GM19043 (cell line): ENCODE data around the gene BACH2.
A peak's percentile ranks its signal among the peaks of the same experiment; 100 is the strongest.

Experiments used
- ATAC-seq: cut with Tn5 transposase; IDR thresholded peaks from one replicate; pipeline ENCODE4 v1.9.1; 2021; ENCODE audit warnings: low read depth; ENCODE audit not compliant: unreplicated experiment

BACH2 gene

DNA sequence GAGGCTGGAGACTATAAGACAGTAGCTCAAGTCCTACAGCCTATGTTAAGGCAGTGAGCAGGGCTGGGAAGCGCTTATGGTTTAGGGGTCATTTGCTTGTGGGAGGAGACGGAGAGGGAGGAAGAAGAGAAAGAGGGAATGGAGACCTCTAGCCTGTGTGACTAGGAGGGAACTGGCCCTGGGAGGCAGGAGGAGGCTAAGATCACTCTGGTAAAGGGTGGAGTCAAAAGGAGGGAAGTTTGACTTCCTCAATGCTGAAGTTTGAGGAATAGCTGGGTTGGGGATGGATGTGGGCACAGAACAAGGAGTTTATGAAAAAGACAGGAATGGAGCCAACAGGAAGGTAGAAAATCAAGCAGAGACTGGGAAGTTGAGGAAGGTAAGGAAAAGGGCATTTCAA, 6.4 kb upstream of the BACH2 start:
- no peak for ATAC-seq

DNA sequence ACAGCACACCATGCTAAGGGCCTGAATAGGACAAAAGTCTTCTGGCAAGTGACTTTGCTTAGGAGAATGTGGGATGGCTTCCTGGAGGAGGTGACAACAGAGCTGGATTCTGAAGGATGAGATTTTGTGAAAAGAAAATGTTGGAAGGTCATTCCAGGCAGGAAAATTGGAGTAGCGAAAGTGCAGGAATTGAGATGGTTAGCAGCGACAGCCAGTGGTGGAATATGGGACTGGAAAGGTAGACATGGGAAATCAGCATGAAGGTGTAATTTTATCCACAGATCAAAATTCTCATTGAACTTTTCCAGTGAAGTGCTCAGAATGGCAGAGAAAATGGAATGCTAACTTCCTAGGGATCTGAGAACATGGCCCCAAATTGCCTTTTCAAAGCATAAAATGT, 5.7 kb upstream of the BACH2 start:
- ATAC-seq, result no peak

GRCh38 chr6:90301816-90302215, 5.2 kb upstream of the BACH2 start:
- no peak for ATAC-seq

- no peak for ATAC-seq
These were observed 1.9 kb upstream of the BACH2 start for GRCh38 chr6:90298459-90299053.

GRCh38 chr6:90297867-90298381, 1.3 kb upstream of the BACH2 start:
- ATAC-seq, result no peak

GRCh38 chr6:90297115-90297866, 648 bp upstream of the BACH2 start:
- ATAC-seq, result no peak

GRCh38 chr6:90295854-90296340, 746 bp downstream of the BACH2 start:
- no peak for ATAC-seq

GRCh38 chr6:90294989-90295853, 1.4 kb downstream of the BACH2 start:
- no peak for ATAC-seq

DNA sequence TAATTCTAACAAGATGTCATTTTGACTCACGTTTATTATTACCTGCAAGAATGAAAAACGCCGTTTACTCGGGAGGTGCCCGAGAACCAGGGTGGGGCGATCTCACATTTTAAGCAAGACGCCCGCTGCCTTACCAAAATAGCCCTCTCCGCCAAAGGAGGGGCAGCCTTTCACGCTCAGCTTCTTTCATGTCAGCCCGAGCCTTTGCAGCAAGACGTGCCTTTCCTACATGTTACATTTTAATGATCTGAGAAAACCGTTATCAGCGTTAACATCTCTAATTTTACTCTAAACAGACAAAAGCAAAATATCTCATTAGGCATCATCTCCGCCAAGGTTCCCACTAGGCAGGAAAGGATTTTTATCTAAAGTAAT, 2.0 kb downstream of the BACH2 start:
- ATAC-seq, result no peak

DNA sequence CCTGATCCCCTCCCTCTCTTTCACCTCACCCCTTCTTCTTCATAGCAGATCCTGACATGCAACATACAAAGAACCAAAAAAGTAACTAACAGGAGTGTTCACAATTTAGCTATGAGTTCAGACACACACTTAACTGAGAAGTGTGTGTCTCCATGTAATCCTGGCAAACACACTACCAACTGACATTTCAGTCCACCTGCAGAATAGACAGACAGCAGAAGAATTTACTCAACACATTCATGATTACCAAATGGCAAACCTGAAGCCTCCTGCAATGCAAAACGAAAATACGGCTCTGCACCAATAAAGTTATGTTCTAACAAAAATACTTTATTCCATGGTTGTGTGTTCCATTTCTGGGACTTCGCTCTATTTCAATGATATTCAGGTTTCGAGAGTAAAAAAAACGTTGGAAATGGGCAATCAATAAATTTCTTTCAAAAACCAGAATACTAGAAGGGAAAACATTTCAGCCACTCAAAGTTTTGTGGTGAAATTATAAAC, 2.6 kb downstream of the BACH2 start:
- ATAC-seq, result no peak

DNA sequence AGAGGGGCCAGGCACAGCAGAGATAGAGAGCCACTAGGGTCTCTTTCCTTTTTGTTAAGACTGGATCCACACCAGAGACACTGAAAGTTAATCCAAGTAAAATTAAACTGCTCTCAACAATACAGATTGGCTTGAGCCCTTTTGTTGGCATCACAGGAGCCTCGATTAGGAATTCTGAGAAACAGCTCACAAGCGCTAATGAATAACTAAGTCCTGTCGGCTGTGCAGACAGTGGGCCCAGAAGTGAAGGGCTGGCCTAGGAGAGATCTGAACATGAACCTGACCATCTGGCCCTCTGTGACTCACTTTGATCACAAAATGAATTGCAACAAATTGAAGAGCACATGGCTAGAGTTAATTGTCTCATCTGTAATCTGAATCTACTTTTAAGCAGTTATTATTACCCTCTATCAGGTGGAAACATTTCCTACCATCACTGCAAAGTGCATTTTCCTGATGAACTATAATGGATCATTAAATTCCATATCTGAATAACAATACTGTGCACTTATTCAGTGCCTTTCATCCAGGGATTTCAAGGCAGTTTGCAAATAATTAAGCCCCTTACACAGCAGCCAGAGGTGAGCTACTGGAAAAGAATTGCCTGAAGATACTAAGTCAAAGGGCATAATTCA, 3.2 kb downstream of the BACH2 start:
- no peak for ATAC-seq

- no peak for ATAC-seq
These were observed 5.1 kb downstream of the BACH2 start for GRCh38 chr6:90291565-90291964.

GRCh38 chr6:90290811-90291420, 5.7 kb downstream of the BACH2 start:
- ATAC-seq, result no peak

GRCh38 chr6:90289902-90290301, 6.7 kb downstream of the BACH2 start:
- no peak for ATAC-seq

DNA sequence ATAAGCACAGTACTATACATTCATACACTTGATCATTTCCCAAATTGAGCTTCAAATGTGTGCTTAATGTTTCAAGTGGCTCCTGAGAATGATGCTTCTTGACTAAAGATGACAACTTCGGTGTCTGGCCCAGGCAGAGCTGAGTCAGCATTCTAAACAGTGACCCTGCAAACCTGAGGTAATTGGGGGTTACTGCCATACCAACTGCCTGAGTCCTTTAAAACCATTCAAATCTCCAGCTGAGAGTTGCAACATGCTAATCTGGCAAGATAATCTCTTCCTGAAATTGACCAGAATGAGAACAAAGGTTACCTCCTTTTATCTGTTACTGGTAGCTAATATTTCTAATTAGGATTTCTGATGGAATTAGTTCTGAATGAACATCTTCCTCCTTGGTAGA, 8.2 kb downstream of the BACH2 start:
- no peak for ATAC-seq

- no peak for ATAC-seq
These were observed 9.7 kb downstream of the BACH2 start for GRCh38 chr6:90286884-90287488.

- ATAC-seq, result peak; percentile 60
These were observed 10.8 kb downstream of the BACH2 start for GRCh38 chr6:90285611-90286381.

DNA sequence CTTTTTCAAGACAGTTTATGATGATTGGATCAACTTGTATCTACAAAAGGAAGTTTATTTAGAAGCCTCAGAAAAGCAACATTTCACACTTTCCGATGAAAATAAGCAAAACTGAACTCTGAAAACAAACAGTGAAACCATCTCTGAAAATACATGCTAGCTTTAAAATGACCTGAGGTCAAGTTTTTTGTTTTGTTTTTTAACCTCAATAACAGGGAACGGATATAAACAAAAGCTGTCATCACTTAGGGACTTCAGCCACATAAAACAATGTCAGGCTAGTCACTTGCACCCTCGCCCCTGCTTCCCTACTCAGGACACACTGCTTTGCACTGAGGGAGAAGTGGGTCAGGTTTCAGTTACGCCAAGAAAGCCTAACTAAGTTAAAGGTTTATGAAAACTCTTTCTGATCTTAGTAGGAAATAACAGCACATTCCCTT, 11.6 kb downstream of the BACH2 start:
- peak; percentile 35 for ATAC-seq
